Parathyroid adenoma (tissue), 2 donors: Measurements from ENCODE around the gene GOLGA8K.
"Not testable (repeated sequence)": the region's sequence is repeated elsewhere in the genome, so short reads cannot be mapped to it uniquely, and the experiment has no call there.

ENCODE experiments used
- H2AFZ ChIP-seq: fragments of 300-600 bp; sonication (generic); one replicate; pipeline ENCODE4 v1.7.0; 2017; ENCODE audit warnings: antibody characterized with exemption, mild to moderate bottlenecking
- H3K27ac ChIP-seq: fragments of 300-600 bp; sonication (generic); one replicate; pipeline ENCODE4 v1.7.0; 2017
- H3K27me3 ChIP-seq: fragments of 300-600 bp; sonication (generic); one replicate; pipeline ENCODE4 v1.7.0; 2017; ENCODE audit warnings: low read length; ENCODE audit not compliant: control insufficient read depth, insufficient read depth
- H3K36me3 ChIP-seq: fragments of 300-600 bp; sonication (generic); one replicate; pipeline ENCODE4 v1.7.0; 2017; ENCODE audit warnings: low read length; ENCODE audit not compliant: control insufficient read depth, insufficient read depth
- H3K4me1 ChIP-seq: fragments of 300-600 bp; sonication (generic); one replicate; pipeline ENCODE4 v1.7.0; 2017; ENCODE audit warnings: control low read depth
- H3K4me2 ChIP-seq: fragments of 300-600 bp; sonication (generic); one replicate; pipeline ENCODE4 v1.7.0; 2017; ENCODE audit warnings: low read length
- H3K4me3 ChIP-seq: fragments of 300-600 bp; sonication (generic); one replicate; pipeline ENCODE4 v1.7.0; 2017; ENCODE audit warnings: low read depth, low read length
- H3K79me2 ChIP-seq: fragments of 300-600 bp; sonication (generic); one replicate; pipeline ENCODE4 v1.7.0; 2017; ENCODE audit warnings: control low read depth
- H3K9ac ChIP-seq: fragments of 300-600 bp; sonication (generic); one replicate; pipeline ENCODE4 v1.7.0; 2017; ENCODE audit warnings: mild to moderate bottlenecking
- H3K9me3 ChIP-seq: fragments of 300-600 bp; sonication (generic); one replicate; pipeline ENCODE4 v1.7.0; 2017; ENCODE audit warnings: low read length; ENCODE audit not compliant: control insufficient read depth
- donor health status: primary hyperparathyroidism.

The GOLGA8K gene

GRCh38 chr15:32403192-32403591 lies at the start of gene GOLGA8K:
GOLGA8K (minus strand) TSS chr15:32403292; CDS start chr15:32403194, 98 bp downstream.
- H3K4me3 ChIP-seq, H3K4me2 ChIP-seq, H3K27ac ChIP-seq, H3K79me2 ChIP-seq, H3K9me3 ChIP-seq, H3K36me3 ChIP-seq, H3K27me3 ChIP-seq, H2AFZ ChIP-seq, H3K9ac ChIP-seq, H3K4me1 ChIP-seq: not testable (repeated sequence)

DNA sequence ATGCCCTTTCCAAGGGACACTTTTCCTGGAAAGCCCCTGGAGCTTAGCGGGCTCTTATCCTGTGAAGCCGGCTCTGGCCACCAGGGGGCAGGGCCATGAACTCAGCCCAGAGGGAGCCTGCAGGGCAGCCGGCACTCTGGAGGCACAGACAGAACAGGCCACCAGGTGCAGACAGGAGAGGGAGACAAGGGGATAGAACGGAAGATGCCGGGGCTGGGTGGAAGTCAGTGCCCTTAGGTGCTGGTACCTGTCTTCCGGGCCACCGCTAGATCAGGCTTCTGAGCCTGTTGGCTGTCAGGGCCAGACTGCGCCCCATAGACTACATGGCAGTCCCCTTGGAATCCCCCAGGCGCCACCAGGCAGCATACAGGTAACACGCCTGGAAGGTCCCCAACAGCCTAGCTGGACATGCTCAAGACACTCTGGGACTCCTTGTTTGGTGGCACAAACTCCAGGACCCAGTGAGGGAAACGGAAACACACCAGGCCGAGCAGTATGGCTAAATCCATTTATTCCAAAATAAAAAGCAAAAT lies 37.4 kb upstream of the GOLGA8K start:
- not testable (repeated sequence) for H3K9ac ChIP-seq, H3K27me3 ChIP-seq, H3K4me2 ChIP-seq, H3K27ac ChIP-seq, H3K79me2 ChIP-seq, H3K4me1 ChIP-seq, H3K4me3 ChIP-seq, H3K36me3 ChIP-seq, H3K9me3 ChIP-seq, H2AFZ ChIP-seq

DNA sequence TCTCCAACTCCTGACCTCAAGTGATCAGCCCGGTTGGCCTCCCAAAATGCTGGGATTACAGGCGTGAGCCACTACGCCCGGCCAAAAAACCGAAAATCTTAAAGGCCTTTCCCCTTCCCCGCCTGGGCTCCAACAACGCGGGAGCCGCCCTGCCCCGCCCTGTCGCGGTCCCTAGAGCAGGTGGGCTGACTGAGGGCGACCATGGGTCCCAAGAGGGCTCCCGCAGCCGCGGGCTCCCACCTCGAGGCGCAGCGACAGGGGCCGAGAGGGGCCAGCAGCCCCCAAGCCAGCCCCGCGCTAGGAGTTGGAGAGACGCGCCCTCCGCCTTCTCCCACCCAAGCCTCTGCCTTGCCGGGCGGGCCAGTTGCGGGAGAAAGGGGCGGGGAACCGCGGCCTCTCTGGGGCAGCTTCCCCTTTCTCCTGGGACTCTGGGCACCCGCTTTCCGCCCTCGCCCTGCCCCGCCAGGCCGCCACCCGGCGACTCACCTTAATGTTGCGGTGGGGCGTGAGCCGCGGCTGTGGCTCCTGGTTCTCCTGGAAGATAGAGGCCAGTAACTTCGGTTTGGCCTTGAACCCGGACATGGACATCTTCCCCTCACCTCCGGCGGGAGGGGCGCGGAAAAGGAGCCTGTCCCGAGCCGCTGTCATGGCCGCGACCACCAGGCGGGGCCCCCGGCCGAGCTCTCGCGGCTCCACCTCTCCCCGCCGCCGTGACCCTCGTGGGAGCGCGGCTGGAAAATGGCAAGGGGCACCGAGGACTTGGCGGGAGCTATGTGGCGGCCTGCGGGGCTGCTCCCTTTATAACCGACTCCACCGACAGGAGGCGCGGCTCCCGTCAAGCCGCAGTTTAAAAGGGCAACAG lies 31.2 kb upstream of the GOLGA8K start:
- H3K27me3 ChIP-seq, H3K4me1 ChIP-seq, H3K27ac ChIP-seq, H3K79me2 ChIP-seq, H3K9me3 ChIP-seq, H3K4me3 ChIP-seq, H3K9ac ChIP-seq, H2AFZ ChIP-seq, H3K36me3 ChIP-seq, H3K4me2 ChIP-seq: not testable (repeated sequence)

DNA sequence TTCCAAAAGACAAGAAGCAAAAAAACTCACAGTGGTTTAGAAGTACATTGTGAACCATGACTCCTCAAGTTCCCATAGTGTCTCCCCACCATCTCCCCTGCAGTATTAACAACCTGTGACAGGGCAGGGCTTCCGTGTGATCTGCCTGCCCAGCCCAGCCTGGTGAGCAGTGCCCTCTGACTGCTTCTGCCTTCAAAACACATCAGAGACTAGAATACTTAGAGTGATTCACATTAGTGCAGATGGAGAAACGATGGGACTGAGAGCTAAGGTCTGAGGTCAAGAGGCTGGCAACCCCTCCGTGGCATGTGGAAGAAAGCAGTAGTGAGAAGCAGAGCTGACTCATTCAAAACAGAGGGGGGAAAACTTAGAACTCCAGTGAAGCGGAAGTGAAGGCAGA lies 24.5 kb upstream of the GOLGA8K start:
- H3K9me3 ChIP-seq, H3K79me2 ChIP-seq, H3K9ac ChIP-seq, H3K4me3 ChIP-seq, H3K4me1 ChIP-seq, H3K4me2 ChIP-seq, H3K27ac ChIP-seq, H3K36me3 ChIP-seq, H3K27me3 ChIP-seq, H2AFZ ChIP-seq: not testable (repeated sequence)

GRCh38 chr15:32426511-32426910 lies 23.4 kb upstream of the GOLGA8K start:
- not testable (repeated sequence) for H3K4me3 ChIP-seq, H3K27ac ChIP-seq, H3K27me3 ChIP-seq, H3K36me3 ChIP-seq, H3K79me2 ChIP-seq, H3K9me3 ChIP-seq, H3K9ac ChIP-seq, H3K4me1 ChIP-seq, H3K4me2 ChIP-seq, H2AFZ ChIP-seq

DNA sequence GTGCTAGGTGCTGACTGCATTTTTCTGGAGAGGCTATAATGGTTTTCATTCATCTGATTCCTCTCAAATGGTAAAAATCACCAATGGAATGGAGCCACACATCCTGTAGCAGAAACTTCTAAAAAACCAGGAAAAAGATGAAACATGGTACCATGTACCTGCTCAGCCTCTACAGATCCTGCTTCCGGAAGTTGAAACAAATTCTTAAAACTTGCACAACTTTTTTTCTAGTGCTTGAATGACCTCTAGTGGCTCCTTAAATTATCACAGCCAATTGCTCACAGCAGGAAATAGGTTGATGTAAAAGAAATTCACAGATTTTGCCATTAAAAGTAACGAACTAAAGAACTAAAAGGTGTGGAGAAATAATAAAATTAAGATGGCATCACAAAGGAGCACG lies 4.8 kb upstream of the GOLGA8K start:
- not testable (repeated sequence) for H3K4me3 ChIP-seq, H3K36me3 ChIP-seq, H3K9me3 ChIP-seq, H3K27ac ChIP-seq, H3K4me2 ChIP-seq, H3K4me1 ChIP-seq, H2AFZ ChIP-seq, H3K79me2 ChIP-seq, H3K27me3 ChIP-seq, H3K9ac ChIP-seq

GRCh38 chr15:32396522-32396921 lies 6.6 kb downstream of the GOLGA8K start:
- H3K36me3 ChIP-seq, H3K27me3 ChIP-seq, H2AFZ ChIP-seq, H3K9me3 ChIP-seq, H3K27ac ChIP-seq, H3K4me1 ChIP-seq, H3K9ac ChIP-seq, H3K4me3 ChIP-seq, H3K4me2 ChIP-seq, H3K79me2 ChIP-seq: not testable (repeated sequence)

DNA sequence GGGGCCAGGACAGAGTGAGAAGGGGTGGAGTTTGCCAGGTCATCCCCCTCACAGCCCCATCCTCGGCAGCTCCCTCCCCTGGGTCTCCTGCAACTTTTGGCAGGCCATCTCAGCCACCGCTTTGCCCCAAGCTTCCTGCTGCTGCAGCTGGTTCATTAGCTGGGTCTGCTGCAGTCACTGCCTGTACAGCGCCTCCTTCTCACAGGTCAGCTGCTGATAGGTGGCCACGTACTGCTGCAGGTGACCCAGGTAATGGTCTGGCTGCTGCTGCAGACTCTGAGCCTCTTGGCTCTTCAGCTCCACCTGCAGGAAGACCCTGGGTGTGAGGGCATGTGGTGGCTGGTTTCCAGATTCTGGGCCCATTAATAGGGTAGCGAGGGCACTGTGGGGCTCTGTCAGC lies 8.3 kb downstream of the GOLGA8K start:
- not testable (repeated sequence) for H3K27me3 ChIP-seq, H3K79me2 ChIP-seq, H3K27ac ChIP-seq, H3K4me1 ChIP-seq, H3K4me3 ChIP-seq, H3K4me2 ChIP-seq, H3K9me3 ChIP-seq, H2AFZ ChIP-seq, H3K9ac ChIP-seq, H3K36me3 ChIP-seq

DNA sequence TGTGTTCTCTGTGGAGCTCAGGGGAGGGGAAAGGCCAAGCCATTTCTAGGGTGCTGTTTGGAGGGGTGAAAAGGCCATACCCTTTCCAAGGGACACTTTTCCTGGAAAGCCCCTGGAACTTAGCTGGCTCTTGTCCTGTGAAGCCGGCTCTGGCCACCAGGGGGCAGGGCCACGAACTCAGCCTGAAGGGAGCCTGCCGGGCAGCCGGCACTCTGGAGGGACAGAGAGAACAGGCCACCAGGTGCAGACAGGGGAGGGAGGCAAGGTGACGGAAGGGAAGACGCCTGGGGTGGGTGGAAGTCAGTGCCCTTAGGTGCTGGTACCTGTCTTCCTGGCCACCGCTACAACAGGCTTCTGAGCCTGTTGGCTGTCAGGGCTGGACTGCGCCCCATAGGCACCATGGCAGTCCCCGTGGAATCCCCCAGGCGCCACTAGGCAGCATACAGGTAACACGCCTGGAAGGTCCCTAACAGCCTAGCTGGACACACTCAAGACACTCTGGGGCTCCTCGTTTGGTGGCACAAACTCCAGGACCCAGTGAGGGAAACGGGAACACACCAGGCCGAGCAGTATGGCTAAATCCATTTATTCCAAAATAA lies 14.9 kb downstream of the GOLGA8K start:
- not testable (repeated sequence) for H3K36me3 ChIP-seq, H3K9me3 ChIP-seq, H3K4me1 ChIP-seq, H3K4me3 ChIP-seq, H3K27me3 ChIP-seq, H3K27ac ChIP-seq, H3K9ac ChIP-seq, H3K4me2 ChIP-seq, H2AFZ ChIP-seq, H3K79me2 ChIP-seq

- not testable (repeated sequence) for H3K4me3 ChIP-seq, H3K27me3 ChIP-seq, H3K9me3 ChIP-seq, H2AFZ ChIP-seq, H3K36me3 ChIP-seq, H3K9ac ChIP-seq, H3K79me2 ChIP-seq, H3K27ac ChIP-seq, H3K4me1 ChIP-seq, H3K4me2 ChIP-seq
Measured at GRCh38 chr15:32385823-32386495, 17.1 kb downstream of the GOLGA8K start.

DNA sequence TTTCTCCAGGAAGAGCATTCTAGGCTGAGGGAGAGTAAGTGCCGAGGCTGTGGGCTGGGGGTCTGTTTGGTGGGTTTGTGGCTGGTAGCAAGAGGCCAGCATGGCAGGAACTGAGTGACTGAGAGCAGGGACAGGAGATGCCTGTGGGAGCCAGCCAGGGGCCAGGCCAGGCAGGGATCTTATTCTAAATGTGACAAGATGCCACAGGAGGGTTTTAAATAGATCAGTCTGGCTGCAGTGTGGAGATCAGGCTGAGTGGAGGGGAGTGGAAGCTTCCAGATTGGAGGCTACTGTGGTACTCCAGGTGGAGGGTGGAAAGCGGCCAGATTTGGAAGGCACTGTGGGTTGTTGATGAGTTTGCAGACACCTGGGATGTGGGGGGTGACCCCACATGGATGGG lies 28.9 kb downstream of the GOLGA8K start:
- H3K36me3 ChIP-seq, H3K4me3 ChIP-seq, H3K9me3 ChIP-seq, H2AFZ ChIP-seq, H3K9ac ChIP-seq, H3K4me1 ChIP-seq, H3K4me2 ChIP-seq, H3K27ac ChIP-seq, H3K79me2 ChIP-seq, H3K27me3 ChIP-seq: not testable (repeated sequence)
